Stimulated activated CD8-positive, alpha-beta memory T cell treated with anti-CD3 and anti-CD28 coated beads, Interleukin-12 subunit alpha, Interleukin-12 subunit beta, amount 100 ng/mL, for 4 hours (primary cell): ENCODE measurements around the gene DGUOK.
A peak's percentile ranks its signal among the peaks of the same experiment; 100 is the strongest.
"Not testable (repeated sequence)": the region's sequence is repeated elsewhere in the genome, so short reads cannot be mapped to it uniquely, and the experiment has no call there.

ENCODE experiments used
- DNase-seq: peaks from one replicate; pipeline ENCODE4 v3.0.0-alpha.2; 2020; ENCODE audit warnings: low read depth

Gene DGUOK

GRCh38 chr2:73921581-73921980 is 5.1 kb upstream of the DGUOK start:
- DNase-seq: no peak

- no peak for DNase-seq
These were observed 4.0 kb upstream of the DGUOK start for GRCh38 chr2:73922681-73923080.

GRCh38 chr2:73925033-73925704 is 1.5 kb upstream of the DGUOK start:
- no peak for DNase-seq

GRCh38 chr2:73925853-73926492 is 707 bp upstream of the DGUOK start:
- no peak for DNase-seq

- DNase-seq: no peak
These were observed 664 bp downstream of the DGUOK start for GRCh38 chr2:73927344-73927743.

GRCh38 chr2:73928963-73929347 is 2.3 kb downstream of the DGUOK start:
- no peak for DNase-seq

GRCh38 chr2:73930386-73930785 is 3.7 kb downstream of the DGUOK start:
- DNase-seq: no peak

- peak; percentile 27 for DNase-seq
These were observed 5.1 kb downstream of the DGUOK start for GRCh38 chr2:73931531-73932500.

- DNase-seq: no peak
These were observed 6.5 kb downstream of the DGUOK start for GRCh38 chr2:73933194-73933593.

- DNase-seq: no peak
These were observed 9.0 kb downstream of the DGUOK start for GRCh38 chr2:73935641-73936040.

GRCh38 chr2:73937103-73937885 is 10.6 kb downstream of the DGUOK start:
- DNase-seq: no peak

GRCh38 chr2:73937899-73938298 is 11.2 kb downstream of the DGUOK start:
- DNase-seq: no peak

- DNase-seq: no peak
These were observed 12.2 kb downstream of the DGUOK start for GRCh38 chr2:73938718-73939352.

GRCh38 chr2:73939419-73939818 is 12.7 kb downstream of the DGUOK start:
- DNase-seq: no peak

- not testable (repeated sequence) for DNase-seq
These were observed 13.4 kb downstream of the DGUOK start for GRCh38 chr2:73940066-73940465.

- DNase-seq: no peak
These were observed 16.0 kb downstream of the DGUOK start for GRCh38 chr2:73942664-73943063.

GRCh38 chr2:73944714-73945113 is 18.0 kb downstream of the DGUOK start:
- DNase-seq: no peak

GRCh38 chr2:73946215-73946614 is 19.5 kb downstream of the DGUOK start:
- DNase-seq: no peak

GRCh38 chr2:73946666-73947065 is 20.0 kb downstream of the DGUOK start:
- no peak for DNase-seq

- no peak for DNase-seq
These were observed 20.8 kb downstream of the DGUOK start for GRCh38 chr2:73947412-73948018.

GRCh38 chr2:73949802-73950201 is 23.1 kb downstream of the DGUOK start:
- DNase-seq: no peak
